Measurements from ENCODE around the gene KLRK1. TPM values are rescaled to one million over a fixed set of nuclear protein-coding genes. Genes with fewer than 3 reads are reported as not detected.
"Not testable (repeated sequence)": the region's sequence is repeated elsewhere in the genome, so short reads cannot be mapped to it uniquely, and the experiment has no call there.

KLRK1 gene
- total RNA-seq, 2 experiments from 2014 or later: 112 to 114 TPM

GRCh38 chr12:10361622-10362021 is 28.2 kb downstream of the KLRK1 start:
- peaks cover 56% of the 10 kb centered on the region for H3K36me3 Mint-ChIP-seq
- DNase-seq: no peak
- peak overlapping the region; percentile 25 for H3K4me3 Mint-ChIP-seq
- peaks cover 12% of the 10 kb centered on the region for H3K9me3 Mint-ChIP-seq
- H3K27ac Mint-ChIP-seq: peak overlapping the region; percentile 75
- peaks cover 28% of the 10 kb centered on the region for H3K4me1 Mint-ChIP-seq
- H3K27me3 Mint-ChIP-seq: no peaks in the 10 kb centered on the region

- Mint-ChIP-seq H3K27ac (peak overlapping the region; percentile 75), H3K4me1 (peaks cover 28% of the 10 kb centered on the region), H3K36me3 (peaks cover 55% of the 10 kb centered on the region), H3K27me3 (no peaks in the 10 kb centered on the region), H3K9me3 (peaks cover 13% of the 10 kb centered on the region), H3K4me3 (no peak overlapping the region)
- DNase-seq: no peak
Observed at GRCh38 chr12:10361084-10361483, 28.8 kb downstream of the KLRK1 start.

GRCh38 chr12:10358969-10359368 is 30.9 kb downstream of the KLRK1 start:
- H3K4me3 Mint-ChIP-seq: no peak overlapping the region
- H3K27me3 Mint-ChIP-seq: no peaks in the 10 kb centered on the region
- peaks cover 62% of the 10 kb centered on the region for H3K36me3 Mint-ChIP-seq
- H3K27ac Mint-ChIP-seq: no peak overlapping the region
- H3K4me1 Mint-ChIP-seq: peaks cover 28% of the 10 kb centered on the region
- no peak for DNase-seq
- peaks cover 14% of the 10 kb centered on the region for H3K9me3 Mint-ChIP-seq

GRCh38 chr12:10358131-10358530 is 31.7 kb downstream of the KLRK1 start:
- Mint-ChIP-seq H3K9me3 (peaks cover 15% of the 10 kb centered on the region), H3K36me3 (peaks cover 66% of the 10 kb centered on the region), H3K4me3 (no peak overlapping the region), H3K27ac (no peak overlapping the region), H3K4me1 (peaks cover 28% of the 10 kb centered on the region), H3K27me3 (no peaks in the 10 kb centered on the region)
- DNase-seq: no peak

GRCh38 chr12:10354502-10354901 is 35.3 kb downstream of the KLRK1 start:
- DNase-seq: no peak
- Mint-ChIP-seq H3K4me3 (no peak overlapping the region), H3K9me3 (peaks cover 33% of the 10 kb centered on the region), H3K36me3 (peaks cover 49% of the 10 kb centered on the region), H3K27me3 (no peaks in the 10 kb centered on the region), H3K4me1 (peaks cover 8% of the 10 kb centered on the region), H3K27ac (no peak overlapping the region)

GRCh38 chr12:10354071-10354470 is 35.8 kb downstream of the KLRK1 start:
- DNase-seq: no peak
- peaks cover 45% of the 10 kb centered on the region for H3K36me3 Mint-ChIP-seq

GRCh38 chr12:10351457-10351856 is 38.4 kb downstream of the KLRK1 start:
- H3K9me3 Mint-ChIP-seq: peaks cover 35% of the 10 kb centered on the region
- H3K27me3 Mint-ChIP-seq, H3K4me3 Mint-ChIP-seq, H3K27ac Mint-ChIP-seq, H3K4me1 Mint-ChIP-seq, DNase-seq: not testable (repeated sequence)
- H3K36me3 Mint-ChIP-seq: peaks cover 29% of the 10 kb centered on the region

More at GRCh38 chr12:10354071-10354470, 35.8 kb downstream of the KLRK1 start:
- Mint-ChIP-seq H3K4me1 (peaks cover 4% of the 10 kb centered on the region), H3K27me3 (no peaks in the 10 kb centered on the region), H3K27ac (no peak overlapping the region), H3K4me3 (no peak overlapping the region), H3K9me3 (peaks cover 33% of the 10 kb centered on the region)

GRCh38 chr12:10341892-10342509 is 47.8 kb downstream of the KLRK1 start:
- Mint-ChIP-seq H3K9me3 (peaks cover 17% of the 10 kb centered on the region), H3K4me3 (no peak overlapping the region), H3K36me3 (peaks cover 7% of the 10 kb centered on the region), H3K27ac (peak overlapping the region; percentile 39), H3K27me3 (no peaks in the 10 kb centered on the region), H3K4me1 (peaks cover 6% of the 10 kb centered on the region)
- DNase-seq: no peak

- not testable (repeated sequence) for H3K27me3 Mint-ChIP-seq, H3K4me1 Mint-ChIP-seq
Observed at GRCh38 chr12:10340946-10341345, 48.9 kb downstream of the KLRK1 start.

GRCh38 chr12:10339053-10339840 is 50.6 kb downstream of the KLRK1 start:
- peaks cover 16% of the 10 kb centered on the region for H3K9me3 Mint-ChIP-seq
- no peak overlapping the region for H3K27ac Mint-ChIP-seq
- H3K27me3 Mint-ChIP-seq: no peaks in the 10 kb centered on the region
- H3K4me1 Mint-ChIP-seq: peaks cover 6% of the 10 kb centered on the region
- no peak overlapping the region for H3K4me3 Mint-ChIP-seq
- DNase-seq: no peak
- H3K36me3 Mint-ChIP-seq: peaks cover 7% of the 10 kb centered on the region

More at GRCh38 chr12:10340946-10341345, 48.9 kb downstream of the KLRK1 start:
- H3K9me3 Mint-ChIP-seq: peaks cover 16% of the 10 kb centered on the region
- DNase-seq, H3K4me3 Mint-ChIP-seq, H3K36me3 Mint-ChIP-seq, H3K27ac Mint-ChIP-seq: not testable (repeated sequence)

GRCh38 chr12:10338470-10338869 is 51.4 kb downstream of the KLRK1 start:
- not testable (repeated sequence) for H3K4me1 Mint-ChIP-seq, H3K27ac Mint-ChIP-seq, H3K36me3 Mint-ChIP-seq, H3K27me3 Mint-ChIP-seq, DNase-seq, H3K4me3 Mint-ChIP-seq
- H3K9me3 Mint-ChIP-seq: peaks cover 13% of the 10 kb centered on the region

GRCh38 chr12:10336196-10336595 is 53.6 kb downstream of the KLRK1 start:
- not testable (repeated sequence) for H3K27me3 Mint-ChIP-seq, H3K4me3 Mint-ChIP-seq, DNase-seq, H3K36me3 Mint-ChIP-seq, H3K27ac Mint-ChIP-seq, H3K9me3 Mint-ChIP-seq
- H3K4me1 Mint-ChIP-seq: peaks cover 11% of the 10 kb centered on the region

- Mint-ChIP-seq H3K27me3 (no peaks in the 10 kb centered on the region), H3K36me3 (peaks cover 16% of the 10 kb centered on the region), H3K27ac (no peak overlapping the region)
Observed at GRCh38 chr12:10331642-10332239, 58.1 kb downstream of the KLRK1 start.

GRCh38 chr12:10328691-10329090 is 61.1 kb downstream of the KLRK1 start:
- Mint-ChIP-seq H3K27ac (peak overlapping the region; percentile 72), H3K36me3 (peaks cover 20% of the 10 kb centered on the region), H3K9me3 (peaks cover 16% of the 10 kb centered on the region), H3K4me1 (peaks cover 15% of the 10 kb centered on the region)
- DNase-seq, H3K4me3 Mint-ChIP-seq, H3K27me3 Mint-ChIP-seq: not testable (repeated sequence)

More at GRCh38 chr12:10331642-10332239, 58.1 kb downstream of the KLRK1 start:
- Mint-ChIP-seq H3K9me3 (peaks cover 9% of the 10 kb centered on the region), H3K4me3 (no peak overlapping the region), H3K4me1 (peaks cover 15% of the 10 kb centered on the region)
- no peak for DNase-seq

All from activated naive CD8-positive, alpha-beta T cell treated with anti-CD3 and anti-CD28 coated beads for 36 hours (primary cell).